ENCODE data around the gene RAD9B. TPM values are rescaled to one million over a fixed set of nuclear protein-coding genes. Genes with fewer than 3 reads are reported as not detected.

The RAD9B gene
- total and polyA plus RNA-seq, 2 of the 4 experiments (the other 2 are of a cell fraction) = 0.09 to 0.18 TPM

DNA sequence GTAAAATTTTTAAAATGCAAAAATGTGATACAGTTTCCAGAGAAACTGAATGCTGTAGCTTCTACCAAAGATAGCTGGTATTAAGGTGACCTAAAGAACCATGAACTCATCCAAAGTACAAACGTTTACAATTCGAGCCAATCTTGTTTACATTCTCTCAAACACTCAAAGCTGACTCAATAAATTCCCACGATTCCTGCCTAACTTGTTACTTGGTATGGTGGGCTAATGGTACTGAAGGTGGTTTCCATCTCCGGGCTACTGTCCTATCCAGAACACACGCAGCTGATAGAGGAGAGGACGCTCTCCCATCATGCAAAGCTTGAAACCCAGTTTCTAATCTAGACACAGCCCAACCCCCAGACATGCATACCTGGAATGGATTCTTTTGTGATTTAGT lies 31.5 kb downstream of the RAD9B start:
- H3K9me3 ChIP-seq (ENCODE audit: control insufficient read depth, insufficient read depth, low read length) = no peaks in the 10 kb centered on the region
- H2BK5ac ChIP-seq (ENCODE audit: low read depth, low read length, poor library complexity, severe bottlenecking) = peak overlapping the region; percentile 48
- H3K18ac ChIP-seq (ENCODE audit: low read depth, low read length) = peak overlapping the region; percentile 8; the same call in 1 of the 2 replicates
- in situ Hi-C loops (cut with MboI; ENCODE audit: low sequenced_read_pairs) (no loop called here), dilution Hi-C loops (cut with HindIII; ENCODE audit: low sequenced_read_pairs, unreplicated experiment) (no loop called here), intact Hi-C loops (cut with micrococcal nuclease) (no loop called here)
- peaks cover 17% of the 10 kb centered on the region for H3K36me3 ChIP-seq (ENCODE audit: control insufficient read depth, insufficient read depth, low read length)
- peaks cover 12% of the 10 kb centered on the region for H3K9me1 ChIP-seq (ENCODE audit: insufficient read depth, low read length)
- ChIA-PET POLR2A (ENCODE audit: unreplicated experiment) (no interaction called here), CTCF (interaction anchor here (0.7 to 1.7 kb wide), 5 partner anchors 13 to 83 kb away, joined by 3 to 4 read pairs (median 4); partner anchors contain the start of genes ARPC3, RAD9B and VPS29)
- H2BK20ac ChIP-seq (ENCODE audit: low read depth, low read length) = peak overlapping the region; percentile 7; the same call in 1 of the 2 replicates
- no TSS peak for BruUV-seq (replicated peaks)
- WGBS, 2 experiments (ENCODE audit: extremely low coverage in 2 of 2, insufficient read length in 1 of 2) = no CpG with 5 or more reads among the region's 6 CpGs
- H3K4me2 ChIP-seq (ENCODE audit: low read depth, low read length) = peak overlapping the region; percentile 87
- H3K79me1 ChIP-seq (ENCODE audit: low read depth in 1 of 2, low read length in 2 of 2) = peaks cover 24 to 37% of the 10 kb centered on the region in 2 experiments
- H2AK5ac ChIP-seq (ENCODE audit: low read depth, low read length) = peak overlapping the region; percentile 22; the same call in 1 of the 2 replicates
- H4K8ac ChIP-seq (ENCODE audit: low read depth in 2 of 2, low read length in 2 of 2) = peak overlapping the region in 1 of 2 experiments; percentile 31; a peak in 1 of 4 replicates
- TF ChIP-seq, protein P1, sequence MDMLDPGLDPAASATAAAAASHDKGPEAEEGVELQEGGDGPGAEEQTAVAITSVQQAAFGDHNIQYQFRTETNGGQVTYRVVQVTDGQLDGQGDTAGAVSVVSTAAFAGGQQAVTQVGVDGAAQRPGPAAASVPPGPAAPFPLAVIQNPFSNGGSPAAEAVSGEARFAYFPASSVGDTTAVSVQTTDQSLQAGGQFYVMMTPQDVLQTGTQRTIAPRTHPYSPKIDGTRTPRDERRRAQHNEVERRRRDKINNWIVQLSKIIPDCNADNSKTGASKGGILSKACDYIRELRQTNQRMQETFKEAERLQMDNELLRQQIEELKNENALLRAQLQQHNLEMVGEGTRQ (IDR thresholded peaks at IDR 0.05; ENCODE audit: low read depth, low read length) = no peak
- TF ChIP-seq CTCF (conservative IDR thresholded peaks at IDR 0.05; ENCODE audit: low read depth, low read length) = no peak
- peak; percentile 89 for TF ChIP-seq RCOR1 (IDR thresholded peaks at IDR 0.05; ENCODE audit: insufficient replicate concordance, low read length)
- TF ChIP-seq CHD1 (IDR thresholded peaks at IDR 0.05; ENCODE audit: low read depth, low read length) = no peak
- TF ChIP-seq, protein P2, sequence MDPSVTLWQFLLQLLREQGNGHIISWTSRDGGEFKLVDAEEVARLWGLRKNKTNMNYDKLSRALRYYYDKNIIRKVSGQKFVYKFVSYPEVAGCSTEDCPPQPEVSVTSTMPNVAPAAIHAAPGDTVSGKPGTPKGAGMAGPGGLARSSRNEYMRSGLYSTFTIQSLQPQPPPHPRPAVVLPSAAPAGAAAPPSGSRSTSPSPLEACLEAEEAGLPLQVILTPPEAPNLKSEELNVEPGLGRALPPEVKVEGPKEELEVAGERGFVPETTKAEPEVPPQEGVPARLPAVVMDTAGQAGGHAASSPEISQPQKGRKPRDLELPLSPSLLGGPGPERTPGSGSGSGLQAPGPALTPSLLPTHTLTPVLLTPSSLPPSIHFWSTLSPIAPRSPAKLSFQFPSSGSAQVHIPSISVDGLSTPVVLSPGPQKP (IDR thresholded peaks at IDR 0.05; ENCODE audit: borderline replicate concordance, low read depth, low read length) = no peak
- TF ChIP-seq RFX5 (IDR thresholded peaks at IDR 0.05; ENCODE audit: low read depth, low read length) = no peak
- peak; percentile 73 for TF ChIP-seq FOS (IDR thresholded peaks at IDR 0.05; ENCODE audit: low read depth, low read length)
- TF ChIP-seq BHLHE40 (IDR thresholded peaks at IDR 0.05; ENCODE audit: low read depth, low read length) = peak; percentile 35; the same call in 1 of the 2 replicates
- peak; percentile 45; the same call in 1 of the 2 replicates for TF ChIP-seq MAFK (IDR thresholded peaks at IDR 0.05; ENCODE audit: low read depth, low read length)
- TF ChIP-seq MAZ (IDR thresholded peaks at IDR 0.05; ENCODE audit: borderline replicate concordance, low read depth, low read length) = no peak
- TF ChIP-seq POLR2A (IDR thresholded peaks at IDR 0.05; ENCODE audit: low read depth, low read length) = no peak
- no peak for TF ChIP-seq RAD21 (IDR thresholded peaks at IDR 0.05; ENCODE audit: low read length)
- peak; percentile 17; the same call in 1 of the 2 replicates for TF ChIP-seq CEBPB (IDR thresholded peaks at IDR 0.05; ENCODE audit: low read depth, low read length)
- no peak for TF ChIP-seq SMC3 (IDR thresholded peaks at IDR 0.05; ENCODE audit: low read depth, low read length)
- TF ChIP-seq MXI1 (IDR thresholded peaks at IDR 0.05; ENCODE audit: borderline replicate concordance, low read depth, low read length) = no peak
- TF ChIP-seq NFE2L2 (IDR thresholded peaks at IDR 0.05; ENCODE audit: low read depth, low read length) = no peak
- H2AK9ac ChIP-seq (replicated peaks; ENCODE audit: low read depth, low read length, poor library complexity) = no peak overlapping the region
- no peak overlapping the region for H4K91ac ChIP-seq (ENCODE audit: insufficient read depth, low read depth, low read length)
- H3K4me1 ChIP-seq (ENCODE audit: control insufficient read depth, insufficient read depth, low read length) = peaks cover 15% of the 10 kb centered on the region
- DNase-seq = peak; percentile 92
- no peak overlapping the region for H3K4me3 ChIP-seq (ENCODE audit: insufficient read depth, low read depth, low read length)
- no peak overlapping the region for H3K23ac ChIP-seq (ENCODE audit: low read depth, low read length)
- H2AFZ ChIP-seq (replicated peaks; ENCODE audit: low read length, poor library complexity) = no peak overlapping the region
- H3K9ac ChIP-seq (ENCODE audit: low read depth, low read length) = no peak overlapping the region
- ATAC-seq (ENCODE audit: low read depth) = peak; percentile 82
- H2BK15ac ChIP-seq (ENCODE audit: low read depth, low read length) = 0 out of 3 replicates have a peak overlapping the region, but pooled peaks have one; percentile 9
- H4K20me1 ChIP-seq (ENCODE audit: insufficient read depth, low read length) = peaks cover 8% of the 10 kb centered on the region; the same call in 1 of the 2 replicates
- peak overlapping the region; percentile 58; the same call in 1 of the 2 replicates for H3K27ac ChIP-seq (ENCODE audit: insufficient read depth, low read length)
- H2BK120ac ChIP-seq (ENCODE audit: low read depth, low read length) = peak overlapping the region; percentile 53
- H3K27me3 ChIP-seq (ENCODE audit: control insufficient read depth, insufficient read depth, low read length) = no peaks in the 10 kb centered on the region
- peak overlapping the region; percentile 1; the same call in 1 of the 2 replicates for H3K4ac ChIP-seq (ENCODE audit: low read depth, low read length)
- H4K5ac ChIP-seq (ENCODE audit: low read depth, low read length) = no peak overlapping the region
- no peak overlapping the region for H3K14ac ChIP-seq (replicated peaks; ENCODE audit: low read depth, low read length)
- H3K56ac ChIP-seq (ENCODE audit: extremely low read depth, insufficient read depth, low read length) = no peak overlapping the region

Measured in IMR-90 (cell line).